ENCODE results near the gene SULF2. TPM values are rescaled to one million over a fixed set of nuclear protein-coding genes. Genes with fewer than 3 reads are reported as not detected.

Gene SULF2
- total and polyA plus RNA-seq, 2 of the 4 experiments (the other 2 are of a cell fraction): 0.54 to 0.77 TPM

GRCh38 chr20:47674686-47675085, 110.6 kb downstream of the SULF2 start:
- Histone ChIP-seq H3K18ac (ENCODE audit: low read depth, low read length) (no peak overlapping the region), H3K4me1 (ENCODE audit: control insufficient read depth, insufficient read depth, low read length) (no peaks in the 10 kb centered on the region), H3K9ac (ENCODE audit: low read depth, low read length) (no peak overlapping the region), H3K79me1 (ENCODE audit: low read depth in 1 of 2, low read length in 2 of 2) (no peaks in the 10 kb centered on the region), H4K5ac (ENCODE audit: low read depth, low read length) (no peak overlapping the region), H3K4ac (ENCODE audit: low read depth, low read length) (no peak overlapping the region), H4K91ac (ENCODE audit: insufficient read depth, low read depth, low read length) (no peak overlapping the region), H2BK120ac (ENCODE audit: low read depth, low read length) (no peak overlapping the region), H2BK20ac (ENCODE audit: low read depth, low read length) (no peak overlapping the region), H3K36me3 (ENCODE audit: control insufficient read depth, insufficient read depth, low read length) (no peaks in the 10 kb centered on the region), H2AFZ (replicated peaks; ENCODE audit: low read length, poor library complexity) (no peak overlapping the region), H3K9me3 (ENCODE audit: control insufficient read depth, insufficient read depth, low read length) (no peaks in the 10 kb centered on the region), H3K27me3 (ENCODE audit: control insufficient read depth, insufficient read depth, low read length) (peaks cover 8% of the 10 kb centered on the region), H4K8ac (ENCODE audit: low read depth in 2 of 2, low read length in 2 of 2) (no peak overlapping the region), H2BK5ac (ENCODE audit: low read depth, low read length, poor library complexity, severe bottlenecking) (no peak overlapping the region), H2AK5ac (ENCODE audit: low read depth, low read length) (no peak overlapping the region), H3K9me1 (ENCODE audit: insufficient read depth, low read length) (no peaks in the 10 kb centered on the region), H3K14ac (replicated peaks; ENCODE audit: low read depth, low read length) (no peak overlapping the region), H3K23ac (ENCODE audit: low read depth, low read length) (no peak overlapping the region), H3K4me2 (ENCODE audit: low read depth, low read length) (no peak overlapping the region), H2AK9ac (replicated peaks; ENCODE audit: low read depth, low read length, poor library complexity) (no peak overlapping the region), H2BK15ac (ENCODE audit: low read depth, low read length) (no peak overlapping the region), H4K20me1 (ENCODE audit: insufficient read depth, low read length) (no peaks in the 10 kb centered on the region), H3K27ac (ENCODE audit: insufficient read depth, low read length) (no peak overlapping the region), H3K4me3 (ENCODE audit: insufficient read depth, low read depth, low read length) (no peak overlapping the region), H3K56ac (ENCODE audit: extremely low read depth, insufficient read depth, low read length) (no peak overlapping the region)
- dilution Hi-C loops (cut with HindIII; ENCODE audit: low sequenced_read_pairs, unreplicated experiment) (no loop called here), in situ Hi-C loops (cut with MboI; ENCODE audit: low sequenced_read_pairs) (loop anchor here (5.0 to 25.0 kb wide), 2 partner anchors 943 to 1238 kb away; partner anchors contain the start of gene ARFGEF2), intact Hi-C loops (cut with micrococcal nuclease) (loop anchor here (5.0 kb wide), 1 partner anchor 113 kb away; the partner anchor contains the start of gene SULF2)
- POLR2A ChIA-PET (ENCODE audit: unreplicated experiment): no interaction called here
- CTCF ChIA-PET: interaction anchor here (0.9 kb wide), 1 partner anchor 946 kb away, joined by 3 read pairs; no protein-coding TSS in a partner anchor
- 72% methylated on average over 6 of the region's 14 CpGs; no CpG with 5 or more reads in 1 of the 2 experiments for WGBS, 2 experiments (ENCODE audit: extremely low coverage in 2 of 2, insufficient read length in 1 of 2)
- TF ChIP-seq CEBPB (IDR thresholded peaks at IDR 0.05; ENCODE audit: low read depth, low read length) (no peak), CHD1 (IDR thresholded peaks at IDR 0.05; ENCODE audit: low read depth, low read length) (no peak), NFE2L2 (IDR thresholded peaks at IDR 0.05; ENCODE audit: low read depth, low read length) (no peak), USF2 (IDR thresholded peaks at IDR 0.05; ENCODE audit: low read depth, low read length) (no peak), CTCF (conservative IDR thresholded peaks at IDR 0.05; ENCODE audit: low read depth, low read length) (no peak), FOS (IDR thresholded peaks at IDR 0.05; ENCODE audit: low read depth, low read length) (no peak), MXI1 (IDR thresholded peaks at IDR 0.05; ENCODE audit: borderline replicate concordance, low read depth, low read length) (no peak)
- ATAC-seq (ENCODE audit: low read depth): no peak
- no TSS peak for BruUV-seq (replicated peaks)
- DNase-seq: no peak

Data from IMR-90 (cell line).